Stimulated activated naive CD4-positive, alpha-beta T cell (primary cell): ENCODE measurements around the gene PERCC1.
"Not testable (repeated sequence)": the region's sequence is repeated elsewhere in the genome, so short reads cannot be mapped to it uniquely, and the experiment has no call there.

Experiments used
- DNase-seq, 6 experiments: peaks; one replicate each; lab custom pipeline; 2025; lab: John Stamatoyannopoulos, UW

Gene PERCC1

DNA sequence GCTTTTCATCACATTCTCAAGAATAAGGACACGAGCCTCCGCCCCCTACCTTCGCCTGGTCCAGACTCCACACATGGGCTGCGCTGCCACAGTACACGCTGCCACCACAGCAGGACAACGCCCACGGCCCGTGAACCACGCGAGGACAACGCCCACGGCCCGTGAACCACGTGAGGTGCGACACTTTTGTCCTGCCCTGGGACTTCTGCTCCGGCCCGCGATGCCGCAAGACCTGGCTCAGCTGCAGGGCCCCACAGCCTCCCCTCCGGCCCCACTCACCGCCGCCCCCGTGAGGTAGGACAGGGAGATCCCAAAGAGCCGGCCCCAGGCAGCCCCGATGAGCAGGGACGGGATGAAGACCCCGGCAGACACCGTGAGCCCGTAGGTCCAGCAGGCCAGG, 19.3 kb downstream of the PERCC1 start:
- DNase-seq = no peak

DNA sequence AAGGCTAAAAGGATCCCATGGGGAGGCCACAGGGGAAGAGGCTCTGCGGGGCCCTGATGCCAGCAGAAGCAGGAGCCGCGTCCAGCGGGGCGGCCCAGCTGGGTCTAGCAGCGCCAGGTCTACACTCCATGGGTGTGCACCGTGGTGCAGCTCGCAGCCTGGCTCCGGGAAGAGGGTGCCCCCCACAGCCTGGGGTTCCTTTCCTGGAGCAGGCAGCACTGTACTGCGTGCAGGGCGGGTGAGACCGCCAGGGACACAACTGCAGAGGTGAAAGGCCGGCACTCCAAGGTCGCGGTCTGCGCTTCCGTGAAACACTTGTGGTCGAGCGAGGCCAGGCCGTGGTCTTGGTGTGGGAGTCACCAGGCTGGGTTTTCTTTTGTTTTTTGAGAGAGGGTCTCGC, 20.0 kb downstream of the PERCC1 start:
- DNase-seq = no peak

DNA sequence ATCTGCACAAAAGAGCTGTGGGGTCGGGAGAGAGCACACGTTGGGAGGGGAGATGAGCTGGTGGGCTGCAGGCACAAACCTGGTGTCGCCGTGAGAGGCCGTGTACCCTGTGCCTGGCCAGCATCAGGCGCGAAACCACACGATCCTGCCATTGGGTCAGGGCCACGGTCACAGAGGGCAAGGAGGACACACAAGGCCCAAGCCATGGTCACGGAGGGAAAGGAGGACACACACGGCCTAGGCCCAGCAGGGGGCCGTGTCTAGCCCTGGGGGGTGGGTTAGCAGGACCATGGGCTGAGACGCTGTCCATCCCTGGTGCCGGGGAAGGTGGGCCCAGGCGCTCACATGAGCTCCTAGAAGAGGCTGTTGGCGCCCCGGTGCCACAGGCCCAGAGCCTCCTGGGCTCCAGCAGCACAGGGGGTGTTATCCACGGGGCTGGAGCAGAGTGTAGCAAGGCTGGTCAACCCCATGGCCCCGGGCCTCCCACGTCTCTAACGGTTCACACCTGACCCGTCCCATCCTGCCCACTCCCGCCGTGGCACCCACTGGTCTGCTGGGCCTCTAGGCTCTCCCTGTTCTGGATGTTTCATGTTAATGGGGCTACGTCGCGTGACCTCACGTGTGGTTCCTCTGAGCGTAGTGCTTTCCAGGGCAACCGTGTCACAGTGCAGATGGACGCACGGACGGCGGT, 21.0 kb downstream of the PERCC1 start:
- no peak for DNase-seq

DNA sequence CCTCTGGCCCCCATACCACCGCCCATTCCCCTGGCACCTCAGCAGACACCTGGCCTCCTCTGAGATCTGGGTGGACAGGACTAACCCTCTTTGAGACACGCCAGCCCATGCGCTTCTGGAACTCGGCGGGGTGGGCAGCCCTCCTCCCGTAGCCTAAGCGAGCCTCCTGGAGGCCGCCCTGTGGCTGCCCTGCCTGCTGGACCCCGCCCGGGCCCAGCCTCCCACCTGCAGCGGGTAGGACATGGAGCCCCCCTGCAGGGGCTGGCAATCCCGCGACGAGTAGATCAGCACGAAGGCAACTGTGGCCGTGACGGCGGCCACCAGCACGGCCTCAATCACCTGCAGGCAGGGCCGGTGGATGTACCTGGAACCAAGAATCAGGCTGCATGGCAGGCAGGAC, 21.7 kb downstream of the PERCC1 start:
- no peak for DNase-seq

DNA sequence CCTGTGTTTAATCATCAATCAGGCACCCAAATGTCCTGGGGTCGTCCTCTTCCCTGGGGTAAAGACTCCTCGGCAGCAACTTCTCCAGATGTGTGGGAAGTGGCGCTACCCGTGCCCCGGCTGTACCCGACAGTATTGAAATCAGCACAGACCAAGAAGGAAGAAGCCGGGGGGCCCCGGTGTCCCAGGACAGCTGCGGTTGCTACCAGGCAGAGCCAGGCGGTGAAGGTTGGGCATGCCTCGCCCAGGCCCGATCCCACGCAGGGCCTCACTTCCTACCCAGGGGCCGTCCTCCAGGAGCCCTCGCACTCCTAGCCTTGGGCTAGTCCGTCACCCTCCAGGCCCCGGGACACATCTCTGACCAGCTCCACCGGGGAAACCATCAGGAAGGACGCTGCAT, 22.4 kb downstream of the PERCC1 start:
- no peak for DNase-seq

DNA sequence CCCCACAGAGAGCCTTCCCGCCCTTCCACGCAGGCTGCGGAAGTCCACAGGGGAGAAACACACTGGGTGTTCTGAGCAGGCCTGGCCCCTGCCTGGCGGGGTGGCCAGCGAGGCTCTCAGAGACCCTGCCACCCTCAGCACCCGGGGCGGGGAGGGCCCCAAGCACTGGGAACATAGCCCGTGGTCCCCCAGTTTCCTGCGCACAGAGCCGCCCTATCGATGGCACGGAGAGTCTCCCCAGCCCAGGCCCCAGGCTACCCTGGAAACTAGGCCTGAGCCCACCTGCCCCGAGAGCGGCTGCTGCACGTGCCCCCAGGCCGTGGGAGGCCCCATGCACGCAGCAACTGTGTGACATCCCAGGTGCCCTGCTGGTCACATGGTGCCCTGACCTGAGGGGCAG, 23.7 kb downstream of the PERCC1 start:
- DNase-seq = no peak

DNA sequence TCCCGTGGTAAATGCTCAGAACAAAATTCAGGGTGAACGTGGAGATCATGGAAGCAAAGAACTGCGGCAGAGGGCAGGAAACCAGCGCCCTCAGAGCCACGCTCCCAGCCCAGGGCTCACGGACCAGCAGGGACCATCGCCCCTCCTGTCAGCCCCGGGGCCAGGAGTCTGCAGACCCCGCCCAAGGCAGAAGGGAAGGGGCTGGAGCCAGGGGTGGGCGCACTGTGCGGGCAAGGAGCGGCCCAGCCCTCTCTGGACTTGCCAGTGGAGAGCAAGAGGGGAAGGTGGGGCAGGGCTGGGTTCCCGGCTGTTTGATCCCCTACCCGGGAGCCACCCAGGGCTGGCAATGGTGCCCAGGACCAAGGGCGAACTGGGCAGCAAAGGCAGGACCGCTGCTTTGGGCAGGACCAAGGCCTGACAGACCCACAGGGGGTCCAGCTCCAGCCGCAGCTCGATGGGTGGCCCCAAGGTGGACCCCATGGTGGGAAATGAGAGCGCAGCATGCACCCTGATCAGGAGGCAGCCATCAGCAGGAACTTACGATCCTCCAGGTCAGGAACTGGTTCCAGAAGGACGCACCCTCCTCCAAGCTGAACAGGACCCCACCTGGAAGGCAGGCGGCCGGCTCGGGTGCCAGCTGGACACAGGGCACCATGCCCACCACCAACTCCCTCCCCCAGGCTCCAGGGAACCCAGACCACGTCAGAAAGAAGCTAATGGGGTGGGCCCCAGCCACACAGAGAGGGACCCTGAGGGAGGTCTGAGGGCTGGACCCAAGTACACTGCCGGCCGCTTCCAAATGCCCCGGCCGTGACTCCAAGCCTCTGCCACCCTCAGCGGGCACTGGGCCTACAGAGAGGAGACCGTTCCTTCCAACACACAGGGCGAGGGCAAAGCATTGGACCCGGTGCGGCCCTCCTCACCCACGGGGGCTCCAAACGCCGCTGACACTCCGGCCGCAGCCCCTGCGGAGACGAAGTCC, 24.6 kb downstream of the PERCC1 start:
- no peak for DNase-seq

DNA sequence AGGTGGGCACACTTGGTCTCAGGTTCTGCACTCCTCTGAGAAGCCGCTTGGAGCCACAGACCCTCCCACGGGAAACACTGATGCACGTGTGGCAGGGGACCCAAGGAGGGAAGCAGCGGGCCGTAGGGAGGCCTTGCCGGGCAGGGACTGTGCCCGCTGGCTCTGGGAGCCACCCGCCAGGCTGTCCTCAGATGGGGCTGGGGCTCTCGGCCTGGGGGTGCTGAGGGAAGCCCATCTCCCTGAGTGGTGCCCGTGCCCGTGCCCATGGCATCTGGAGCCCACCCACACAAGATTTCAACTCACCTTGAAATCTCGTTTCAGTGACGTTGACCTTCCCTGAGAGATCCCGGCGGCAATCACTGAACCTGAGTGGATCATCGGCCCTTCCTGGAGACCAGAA, 26.1 kb downstream of the PERCC1 start:
- no peak for DNase-seq

DNA sequence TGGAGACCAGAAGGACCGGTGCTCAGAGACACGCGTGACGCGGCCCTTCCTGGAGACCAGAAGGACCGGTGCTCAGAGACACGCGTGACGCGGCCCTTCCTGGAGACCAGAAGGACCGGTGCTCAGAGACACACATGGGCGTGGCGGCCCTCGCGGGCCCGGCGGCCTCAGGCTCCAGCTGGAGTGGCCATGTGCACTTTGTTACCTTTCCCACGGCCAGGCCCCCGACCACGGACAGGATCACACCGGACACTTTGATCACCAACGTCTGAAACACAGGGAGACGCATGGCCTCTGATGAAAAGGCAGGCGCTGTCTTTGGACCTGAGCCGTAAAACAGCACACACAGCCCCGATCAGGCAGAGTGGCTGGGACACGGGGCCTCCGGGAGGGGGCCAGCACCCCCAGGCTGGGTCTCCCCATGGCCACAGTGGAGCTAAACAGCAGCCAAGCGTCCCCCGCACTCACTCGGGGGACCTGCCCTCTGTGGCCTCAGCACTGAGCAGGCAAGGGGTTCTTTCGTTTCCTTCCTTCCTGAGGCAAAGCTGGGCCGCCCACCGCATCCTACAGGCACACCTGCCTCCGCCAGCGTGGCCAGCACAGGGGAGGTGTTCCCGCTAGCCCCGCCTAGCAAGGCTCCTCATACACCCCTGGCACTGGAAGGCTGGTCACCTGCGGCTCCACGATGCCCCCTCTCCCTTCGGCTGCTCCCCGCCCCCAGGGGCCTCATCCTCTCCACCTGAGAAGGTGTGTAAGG, 26.8 kb downstream of the PERCC1 start:
- no peak for DNase-seq

DNA sequence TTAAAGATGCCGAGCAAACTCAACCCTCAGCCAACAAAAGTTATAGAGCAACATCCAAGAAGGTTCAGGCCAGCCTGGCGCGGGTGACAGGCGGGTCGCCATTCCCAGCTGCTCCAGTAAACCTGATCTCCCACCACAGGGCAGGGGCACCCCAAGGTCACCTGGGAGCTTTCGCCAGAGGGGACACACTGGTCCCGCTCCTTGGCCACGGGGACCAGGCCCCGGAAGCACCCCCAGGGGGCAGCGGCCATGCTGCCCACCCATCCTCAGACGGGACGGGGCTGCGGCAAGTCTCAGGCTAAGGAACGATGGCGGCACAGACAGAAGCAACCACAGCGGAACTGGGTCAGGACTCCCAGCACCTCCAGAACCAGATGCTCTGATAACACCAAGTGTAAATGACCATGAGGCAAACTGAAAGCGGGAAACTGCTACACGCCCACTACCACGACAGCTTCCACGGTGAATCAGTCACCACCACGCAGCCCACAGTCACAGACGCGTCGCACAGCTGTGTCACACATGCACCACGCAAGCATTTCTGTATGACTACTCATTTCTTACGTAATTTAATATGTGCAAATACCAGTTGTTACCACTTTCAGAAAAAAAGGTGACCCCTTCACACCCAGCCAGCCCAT, 27.6 kb downstream of the PERCC1 start:
- DNase-seq = no peak

DNA sequence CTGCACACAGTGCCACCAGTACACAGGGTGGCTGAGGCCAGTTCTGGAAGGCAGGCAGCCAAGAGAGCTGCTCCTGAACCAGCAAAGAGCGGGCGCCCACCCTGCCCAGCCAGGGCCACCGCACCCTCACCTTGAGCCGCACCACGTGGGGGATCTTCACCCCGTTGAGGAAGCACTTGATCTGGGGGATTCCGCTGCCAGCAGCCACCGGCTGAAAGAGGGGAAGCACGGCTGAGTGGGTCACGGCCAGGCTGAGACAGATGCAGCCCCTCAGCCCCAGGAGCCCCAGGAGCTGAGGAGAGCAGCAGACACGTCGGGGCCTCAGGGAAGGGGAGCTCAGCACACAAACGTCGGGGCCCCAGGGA, 28.1 kb downstream of the PERCC1 start:
- DNase-seq = no peak

DNA sequence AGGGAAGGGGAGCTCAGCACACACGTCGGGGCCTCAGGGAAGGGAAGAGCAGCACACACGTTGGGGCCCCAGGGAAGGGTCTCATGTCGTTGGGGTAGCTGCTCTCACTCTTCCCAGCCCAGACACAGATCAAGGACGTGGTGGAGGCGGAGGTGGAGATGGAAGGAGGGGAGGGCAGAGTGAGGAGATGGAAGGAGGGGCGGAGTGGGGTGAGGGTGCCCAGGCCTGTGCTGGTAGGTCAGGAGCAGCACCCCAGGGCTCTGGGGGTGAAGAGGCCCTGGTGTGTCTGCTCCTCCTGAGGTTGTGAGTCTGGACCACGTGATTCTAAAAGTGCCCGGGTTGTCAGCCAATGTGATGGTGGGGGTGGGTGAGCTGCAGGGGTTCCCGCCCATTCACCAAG, 29.1 kb downstream of the PERCC1 start:
- no peak for DNase-seq

DNA sequence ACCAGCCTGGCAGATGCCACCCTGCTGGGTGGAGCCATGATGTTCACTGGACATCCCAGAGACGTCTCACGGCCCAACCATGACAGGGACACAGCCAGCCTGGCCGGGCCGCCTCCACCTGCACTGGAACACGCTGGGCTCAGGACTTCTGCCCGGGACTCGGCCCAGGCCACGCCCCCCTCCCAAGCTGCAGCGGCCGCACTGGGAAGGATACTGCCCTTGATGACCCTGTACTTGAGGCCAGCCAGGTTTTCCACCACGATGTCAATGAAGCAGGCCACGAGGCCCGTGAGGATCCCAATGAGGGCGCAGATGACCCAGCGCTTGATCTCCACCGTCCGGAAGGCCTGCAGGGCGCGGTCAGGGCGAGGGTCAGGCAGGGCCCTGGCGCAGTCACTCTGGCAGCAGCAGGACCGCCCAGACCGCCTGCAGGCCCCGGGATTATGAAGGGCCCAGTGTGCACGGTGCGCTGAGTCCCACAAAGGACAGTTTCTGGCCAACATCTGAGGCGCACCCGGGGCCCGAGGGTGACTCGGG, 29.8 kb downstream of the PERCC1 start:
- DNase-seq = no peak

DNA sequence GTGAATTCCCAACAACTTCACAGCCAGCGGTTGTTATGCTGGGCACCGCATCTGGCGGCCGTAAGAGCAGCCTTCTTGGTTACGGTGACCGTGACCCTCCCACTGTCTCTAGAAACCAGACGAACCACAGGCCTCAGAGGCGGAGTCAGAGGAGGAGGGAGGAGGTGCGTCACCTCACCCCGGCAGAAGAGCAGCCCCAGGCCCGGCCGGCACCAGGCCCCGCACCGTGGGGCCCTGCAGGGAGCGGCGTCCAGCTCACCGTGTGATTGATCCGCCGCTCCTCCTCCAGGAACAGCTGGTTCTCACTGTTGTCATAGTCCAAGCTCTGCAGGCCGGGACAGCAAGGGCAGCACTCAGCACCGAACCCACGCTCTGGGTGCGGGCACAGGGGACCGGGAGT, 30.3 kb downstream of the PERCC1 start:
- DNase-seq = no peak

DNA sequence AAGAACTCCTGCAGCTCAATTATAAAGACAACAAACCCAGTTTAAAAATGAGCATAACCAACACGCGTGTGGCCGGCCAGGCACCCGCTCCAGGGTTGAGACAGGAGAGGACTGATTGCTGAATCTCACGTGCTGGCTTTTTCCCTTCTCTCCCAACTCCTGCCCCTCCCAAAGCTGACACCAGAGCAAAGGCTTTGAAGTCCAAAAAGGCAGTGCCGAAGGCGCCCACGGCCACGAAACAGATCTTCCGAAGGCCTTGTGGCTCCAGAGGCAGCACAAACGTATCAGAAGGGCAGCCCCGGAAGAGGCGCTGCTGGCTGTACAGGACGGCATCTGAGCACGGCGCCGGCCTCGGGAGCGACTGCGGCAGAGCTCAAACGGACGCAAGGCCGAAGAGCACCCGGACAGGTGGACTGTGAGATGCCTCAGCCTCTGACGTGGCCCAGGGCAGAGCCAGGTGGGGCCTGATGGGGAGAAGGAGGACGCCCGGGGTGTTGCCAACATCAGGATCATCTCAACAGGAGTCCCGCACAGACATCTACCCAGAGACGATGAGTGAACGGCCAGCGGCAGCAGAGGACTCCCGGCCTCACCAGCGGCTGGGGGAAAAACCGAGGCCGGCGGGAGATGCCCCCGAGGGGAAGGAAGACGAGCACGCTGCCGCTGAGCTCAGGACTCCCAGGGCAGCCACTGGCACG, 33.5 kb downstream of the PERCC1 start:
- no peak for DNase-seq

DNA sequence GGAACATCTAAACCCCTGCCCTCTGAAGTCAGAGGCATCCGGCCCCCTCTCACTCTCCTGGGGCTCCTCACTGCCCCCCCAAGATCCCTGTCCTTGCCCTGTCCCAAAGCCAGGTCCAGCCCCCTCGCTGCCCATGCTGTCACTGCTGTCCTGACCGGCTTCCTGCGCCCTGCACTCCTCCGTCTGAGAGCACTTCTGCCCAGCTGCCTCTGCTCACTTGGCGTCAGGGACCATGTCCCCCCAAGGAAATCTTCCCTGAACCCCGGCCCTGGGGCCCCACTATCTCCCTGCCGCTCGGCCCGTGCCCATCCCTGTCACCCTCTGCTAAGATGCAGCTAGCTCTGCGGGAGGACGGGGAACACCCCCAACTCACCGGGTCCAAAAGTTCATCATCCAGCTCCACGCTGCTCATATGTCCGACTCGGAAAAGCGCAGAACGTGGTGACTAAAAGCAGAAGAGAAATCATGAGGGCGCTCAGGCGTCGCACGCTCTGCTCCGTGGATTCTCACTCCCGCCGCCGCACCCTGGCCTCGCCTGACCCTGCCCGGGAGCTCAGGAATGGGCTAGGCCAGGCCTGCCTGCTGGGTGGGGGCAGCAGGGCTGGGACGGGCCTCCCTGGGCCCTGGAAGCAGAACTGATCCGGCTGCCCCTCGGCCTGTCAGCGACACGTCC, 34.2 kb downstream of the PERCC1 start:
- no peak for DNase-seq

DNA sequence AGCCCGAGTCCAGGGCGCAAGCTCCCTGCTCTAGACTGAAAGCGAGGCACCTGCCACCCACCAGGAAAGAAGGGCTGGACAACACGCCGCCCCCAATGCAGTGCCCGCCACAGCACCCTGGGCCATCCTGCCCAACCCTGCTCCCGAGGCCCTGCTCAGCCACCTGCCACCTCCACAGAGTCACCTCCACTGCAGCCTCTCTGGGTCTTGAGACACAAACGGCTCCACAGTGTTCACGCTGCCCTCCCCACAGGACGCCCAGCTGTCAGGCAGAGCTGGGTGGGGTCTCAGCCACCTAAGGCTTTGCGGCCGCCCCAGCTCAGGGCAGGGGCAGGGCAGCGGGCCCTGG, 34.7 kb downstream of the PERCC1 start:
- DNase-seq = no peak

DNA sequence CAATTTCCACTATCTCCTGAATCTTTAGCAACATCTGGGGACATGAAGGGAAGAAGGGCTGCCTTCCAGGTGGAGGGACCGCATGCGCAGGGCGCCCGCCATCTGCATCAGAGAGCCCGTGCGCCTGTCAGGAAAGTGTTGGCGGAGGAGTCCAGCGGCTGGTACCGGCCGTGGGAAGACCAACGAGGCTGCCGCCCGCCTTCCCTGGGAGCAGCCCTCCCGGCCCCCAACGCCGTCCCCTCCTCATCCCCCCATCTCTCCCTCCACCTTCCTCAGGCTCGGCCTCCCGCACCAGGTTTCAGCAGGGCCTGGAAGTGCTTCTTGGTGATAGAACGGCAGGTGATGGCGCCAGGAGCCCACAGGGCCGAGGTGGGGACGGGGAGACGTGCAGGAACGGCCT, 35.2 kb downstream of the PERCC1 start:
- DNase-seq = no peak

DNA sequence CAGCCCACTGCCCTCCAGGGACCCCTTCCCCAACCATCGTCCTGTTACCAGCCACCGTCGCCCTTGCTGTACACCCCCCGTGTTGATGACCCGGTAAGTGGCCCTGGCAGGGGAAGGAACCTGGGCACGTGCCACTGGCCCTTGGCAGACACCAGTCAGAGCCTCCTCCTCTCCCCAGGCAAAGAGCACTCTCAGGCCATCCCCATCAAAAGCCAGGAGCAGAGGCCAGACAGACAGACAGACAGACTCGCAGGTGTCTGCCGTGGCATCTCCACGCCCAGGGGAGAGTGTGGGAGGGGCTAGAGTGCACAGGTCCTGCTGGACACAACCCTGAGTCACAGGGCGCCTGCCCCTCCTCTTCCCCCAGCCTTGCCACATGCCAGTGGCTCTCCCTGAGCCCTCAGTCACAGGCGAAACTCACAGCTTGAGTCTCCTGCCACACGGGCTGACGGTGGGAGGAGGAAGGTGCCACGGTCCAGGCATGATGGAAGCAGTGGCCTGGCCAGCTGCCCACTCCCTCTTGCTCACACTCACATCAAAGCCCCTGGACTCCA, 36.2 kb downstream of the PERCC1 start:
- no peak for DNase-seq

DNA sequence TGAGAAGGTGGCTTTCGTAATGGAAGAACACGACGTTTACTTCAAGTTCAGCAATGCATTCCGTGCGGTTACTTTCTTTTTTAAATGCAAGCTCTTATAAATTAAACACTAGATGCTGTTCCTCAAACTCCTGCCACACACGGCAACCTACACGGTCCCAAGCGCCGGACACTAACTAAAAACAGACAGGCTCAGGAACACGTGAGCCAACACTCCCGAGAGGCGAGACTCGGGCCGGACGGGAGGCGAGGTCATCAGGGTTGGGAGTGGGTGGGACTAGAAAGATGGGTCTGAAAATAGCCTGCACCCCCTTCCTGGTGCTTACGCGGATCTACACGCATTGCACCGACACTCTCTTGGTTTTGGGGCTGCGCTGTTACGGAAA, 37.5 kb downstream of the PERCC1 start:
- no peak for DNase-seq

DNA sequence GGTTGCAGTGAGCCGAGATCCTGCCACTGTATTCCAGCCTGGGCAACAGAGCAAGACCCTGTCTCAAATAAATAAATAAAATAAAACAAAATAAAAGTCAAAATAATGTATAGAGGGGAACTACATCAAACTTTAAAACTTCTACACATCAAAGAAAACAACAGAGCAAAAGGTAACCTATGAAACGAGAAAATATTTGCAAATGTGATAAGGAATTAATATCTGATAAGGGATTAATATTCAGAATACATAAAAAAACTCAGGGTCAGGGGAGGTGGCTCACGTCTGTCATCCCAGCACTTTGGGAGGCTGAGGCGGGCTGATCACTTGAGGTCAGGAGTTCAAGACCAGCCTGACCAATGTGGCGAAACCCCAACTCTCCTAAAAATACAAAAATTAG, 38.3 kb downstream of the PERCC1 start:
- DNase-seq = not testable (repeated sequence)
